ENCODE data around the gene ASPSCR1.

DNA sequence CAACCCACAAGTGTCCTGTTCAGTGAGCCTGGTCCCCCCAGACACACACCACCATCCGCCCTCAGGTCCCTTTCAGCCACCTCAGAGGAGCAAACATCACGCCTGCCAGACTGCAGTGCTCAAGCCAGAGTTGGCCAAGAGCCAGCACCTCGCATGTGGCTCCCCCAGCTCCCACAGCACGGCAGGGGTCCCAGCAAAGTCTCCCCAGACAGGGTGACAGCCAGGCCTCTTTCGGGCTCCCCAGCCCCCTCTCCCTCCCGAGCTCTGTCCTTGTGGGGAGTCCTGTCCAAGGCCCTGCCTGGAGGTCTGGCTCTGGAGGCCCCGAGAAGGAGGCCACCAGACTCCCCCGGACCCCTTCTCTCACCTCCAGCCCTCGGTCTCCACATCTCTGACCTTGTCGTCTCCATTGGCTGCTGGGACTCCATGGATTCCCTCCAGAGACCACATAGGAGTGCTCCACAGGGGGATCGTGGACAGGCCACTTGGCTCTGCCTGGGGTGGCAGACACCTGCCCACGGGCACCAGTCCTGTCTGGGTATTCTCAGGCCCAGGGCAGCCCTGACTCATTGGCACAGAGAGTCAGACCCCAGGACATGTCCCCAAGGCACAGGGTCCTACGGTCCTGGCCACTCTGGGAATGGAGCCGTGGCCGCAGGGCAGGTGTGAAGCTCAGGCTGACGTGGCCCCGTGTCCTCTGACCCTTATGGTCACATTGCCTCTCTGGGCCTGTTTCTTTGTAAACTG, 28.6 kb upstream of the ASPSCR1 start:
- TF ChIP-seq, protein P1, sequence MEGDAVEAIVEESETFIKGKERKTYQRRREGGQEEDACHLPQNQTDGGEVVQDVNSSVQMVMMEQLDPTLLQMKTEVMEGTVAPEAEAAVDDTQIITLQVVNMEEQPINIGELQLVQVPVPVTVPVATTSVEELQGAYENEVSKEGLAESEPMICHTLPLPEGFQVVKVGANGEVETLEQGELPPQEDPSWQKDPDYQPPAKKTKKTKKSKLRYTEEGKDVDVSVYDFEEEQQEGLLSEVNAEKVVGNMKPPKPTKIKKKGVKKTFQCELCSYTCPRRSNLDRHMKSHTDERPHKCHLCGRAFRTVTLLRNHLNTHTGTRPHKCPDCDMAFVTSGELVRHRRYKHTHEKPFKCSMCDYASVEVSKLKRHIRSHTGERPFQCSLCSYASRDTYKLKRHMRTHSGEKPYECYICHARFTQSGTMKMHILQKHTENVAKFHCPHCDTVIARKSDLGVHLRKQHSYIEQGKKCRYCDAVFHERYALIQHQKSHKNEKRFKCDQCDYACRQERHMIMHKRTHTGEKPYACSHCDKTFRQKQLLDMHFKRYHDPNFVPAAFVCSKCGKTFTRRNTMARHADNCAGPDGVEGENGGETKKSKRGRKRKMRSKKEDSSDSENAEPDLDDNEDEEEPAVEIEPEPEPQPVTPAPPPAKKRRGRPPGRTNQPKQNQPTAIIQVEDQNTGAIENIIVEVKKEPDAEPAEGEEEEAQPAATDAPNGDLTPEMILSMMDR (IDR thresholded peaks at IDR 0.05), result no peak
- no peak for TF ChIP-seq EP300 (IDR thresholded peaks at IDR 0.05)
- no peak for TF ChIP-seq POLR2A (IDR thresholded peaks at IDR 0.05)
